GM11168 (cell line): ENCODE data around the gene CBS.
"Not testable (repeated sequence)": the region's sequence is repeated elsewhere in the genome, so short reads cannot be mapped to it uniquely, and the experiment has no call there.

Source experiments
- in situ Hi-C: fragments of 300-500 bp; cut with MboI; formaldehyde crosslinking; loops from one replicate; pipeline ENCODE4 v1.12.0; 2022; ENCODE audit warnings: low sequenced_read_pairs; ENCODE audit not compliant: unreplicated experiment

The CBS gene

GRCh38 chr21:43072742-43073141 lies 2.9 kb downstream of the CBS start:
- in situ Hi-C loops, result not testable (repeated sequence)

DNA sequence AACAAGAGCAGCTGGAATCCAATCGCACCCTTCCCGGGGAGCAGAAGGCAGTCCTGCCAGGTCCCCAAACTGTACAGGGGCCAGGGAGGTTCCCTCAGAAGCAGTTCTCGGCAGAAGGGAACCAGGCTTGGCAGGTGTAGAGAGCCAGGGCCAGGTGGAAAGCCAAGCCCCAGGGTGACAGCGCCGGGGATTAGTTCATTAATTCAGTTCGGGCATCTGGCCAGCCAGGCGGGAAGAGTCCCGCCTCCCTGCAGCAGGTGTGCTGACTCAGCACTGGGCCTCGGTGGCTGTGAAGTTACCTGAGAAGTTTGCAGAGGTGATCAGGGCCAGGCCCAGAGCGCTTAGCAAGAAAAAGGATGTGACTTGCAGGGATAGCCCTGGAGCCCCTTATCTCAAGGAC lies 6.0 kb downstream of the CBS start:
- in situ Hi-C loops, result not testable (repeated sequence)

DNA sequence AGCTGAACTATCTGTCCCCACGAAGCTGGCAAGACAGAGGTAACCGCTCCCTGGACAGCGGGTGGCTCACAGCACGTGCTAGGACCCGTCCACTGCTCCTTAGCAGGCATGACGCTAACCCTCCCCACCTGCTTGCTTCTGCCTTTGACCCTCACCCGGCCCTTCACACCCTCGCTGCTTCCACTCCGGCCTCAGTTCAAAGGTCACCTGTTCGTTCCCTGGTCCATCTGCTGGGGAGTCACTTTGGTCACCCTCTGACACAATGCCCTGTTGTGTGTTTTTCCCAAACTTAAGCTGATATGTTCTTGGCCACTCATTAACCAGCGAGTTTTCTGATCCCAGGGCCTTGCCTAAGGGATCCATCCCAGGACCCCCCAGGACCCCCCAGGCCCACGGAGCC lies 7.6 kb downstream of the CBS start:
- in situ Hi-C loops, result not testable (repeated sequence)

DNA sequence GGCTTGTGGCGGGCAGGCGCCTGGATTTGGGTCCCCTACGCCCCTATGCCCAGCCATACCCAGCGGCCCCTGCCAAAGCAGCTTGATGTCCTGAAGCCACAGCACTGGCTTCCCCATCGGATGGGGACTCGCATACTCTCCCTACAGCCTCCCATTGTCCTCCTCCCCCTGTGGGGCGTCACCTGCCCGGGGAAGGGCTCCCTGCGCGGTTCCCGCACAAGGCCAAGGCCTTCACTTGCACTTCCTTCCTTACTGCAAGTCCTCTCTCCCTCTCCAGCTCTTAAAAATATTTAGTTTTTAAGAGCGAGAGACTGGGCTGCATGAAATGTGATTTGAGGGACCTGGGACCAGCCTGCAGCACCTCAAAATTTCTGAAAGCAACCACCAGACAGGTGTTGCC lies 8.9 kb downstream of the CBS start:
- in situ Hi-C loops, result not testable (repeated sequence)

- in situ Hi-C loops, result not testable (repeated sequence)
Measured at GRCh38 chr21:43065991-43066390, 9.6 kb downstream of the CBS start.

GRCh38 chr21:43064265-43064917 lies 11.2 kb downstream of the CBS start:
- in situ Hi-C loops, result not testable (repeated sequence)

GRCh38 chr21:43062955-43063664 lies 12.5 kb downstream of the CBS start:
- in situ Hi-C loops, result not testable (repeated sequence)

DNA sequence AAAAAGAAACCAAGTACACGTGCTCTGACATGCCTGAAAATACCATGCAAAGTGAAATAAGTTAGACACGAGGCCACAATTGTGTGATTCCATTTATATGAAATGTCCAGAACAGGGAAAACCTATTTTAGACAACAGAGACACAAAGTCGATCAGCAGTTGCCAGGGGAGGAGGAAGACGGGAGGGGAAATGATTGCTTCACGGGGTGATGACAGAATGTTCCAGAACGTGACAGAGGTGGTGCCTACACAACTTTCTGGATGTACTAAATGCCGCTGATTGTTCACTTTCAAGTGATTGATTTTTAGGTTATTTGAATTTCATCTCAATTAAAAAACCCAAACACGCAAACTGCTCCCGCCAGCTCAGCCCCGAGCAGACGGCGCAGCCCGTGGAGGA lies 22.5 kb downstream of the CBS start:
- in situ Hi-C loops, result not testable (repeated sequence)

DNA sequence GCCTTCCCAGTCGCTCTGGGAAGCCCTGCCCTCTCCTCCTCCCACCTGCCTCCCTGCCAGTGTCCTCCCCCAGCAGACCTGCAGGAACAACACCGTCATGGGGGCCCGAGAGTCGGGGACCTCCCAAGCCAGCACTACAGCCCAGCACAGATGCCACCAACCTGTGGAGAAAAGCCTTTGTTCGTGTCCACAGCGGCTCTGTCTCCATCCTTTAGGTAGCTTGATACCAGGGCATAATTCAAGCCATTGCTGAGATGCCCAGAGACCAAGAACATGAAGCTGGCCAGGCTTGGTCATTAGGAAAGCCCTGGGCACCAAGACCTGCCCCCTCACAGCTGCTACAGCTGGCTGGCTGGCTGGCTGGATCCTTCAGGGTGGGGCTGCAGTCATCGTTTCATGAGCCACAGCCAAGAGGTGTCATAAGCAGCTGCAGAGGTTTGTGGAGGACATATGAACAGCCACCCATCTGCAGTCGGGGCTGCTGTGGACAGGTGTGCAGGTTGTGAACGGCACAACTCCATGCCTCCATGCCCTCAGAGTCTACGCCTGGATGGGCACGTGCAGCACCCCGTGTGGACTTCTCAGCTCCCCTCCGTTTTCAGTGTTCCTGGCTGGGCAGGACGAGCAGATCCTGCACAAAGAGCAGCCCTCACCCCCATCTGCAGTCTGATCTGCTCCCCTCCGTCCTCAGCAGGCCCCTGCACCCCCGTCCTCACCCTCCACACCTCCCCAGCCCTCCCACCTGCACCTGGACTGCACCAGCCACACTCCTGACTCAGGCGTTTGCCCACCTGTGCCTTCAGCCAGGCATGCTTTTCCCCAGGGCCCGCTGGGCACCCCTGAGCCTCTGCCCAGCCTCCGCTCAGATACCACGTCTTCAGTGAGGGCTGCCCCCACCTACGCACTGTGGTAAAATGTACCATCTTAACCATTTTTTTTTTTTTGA lies 29.5 kb downstream of the CBS start:
- in situ Hi-C loops, result not testable (repeated sequence)

DNA sequence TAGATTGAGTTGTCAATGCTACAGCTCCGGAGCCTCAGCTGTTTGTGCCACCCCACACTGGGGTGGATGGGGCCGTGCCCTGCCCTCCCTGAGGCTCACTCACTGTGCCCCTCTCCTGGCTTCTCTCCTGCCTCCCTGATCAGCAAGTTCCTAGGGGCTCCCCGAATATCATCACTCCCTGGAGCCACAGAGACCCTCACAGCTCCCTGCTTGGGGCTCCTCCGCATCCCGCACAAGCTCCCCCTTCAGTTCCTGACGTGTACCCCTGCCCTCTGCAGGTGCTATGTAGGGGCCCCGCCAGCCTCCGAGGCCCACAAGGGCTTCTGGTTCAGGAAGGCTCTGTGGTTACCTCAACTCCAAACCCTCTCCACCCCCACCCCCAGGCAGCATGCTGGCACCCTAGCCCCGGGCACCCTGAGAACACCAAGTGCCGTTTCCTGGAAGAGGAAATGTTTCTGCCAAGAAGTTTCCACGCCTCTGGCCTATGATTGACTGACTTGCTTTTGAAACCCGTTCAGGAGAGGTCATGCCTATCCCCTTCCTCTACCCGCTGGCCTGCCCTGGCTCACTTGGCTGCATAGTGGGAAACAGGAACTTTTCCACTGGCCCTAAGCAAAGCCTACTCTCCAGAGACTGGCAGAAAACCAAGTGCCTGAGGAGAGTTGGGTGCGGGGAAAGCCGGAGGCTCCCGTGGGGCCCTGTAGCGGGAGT lies 30.3 kb downstream of the CBS start:
- in situ Hi-C loops, result not testable (repeated sequence)

- in situ Hi-C loops, result not testable (repeated sequence)
Measured at GRCh38 chr21:43044547-43044946, 31.1 kb downstream of the CBS start.

DNA sequence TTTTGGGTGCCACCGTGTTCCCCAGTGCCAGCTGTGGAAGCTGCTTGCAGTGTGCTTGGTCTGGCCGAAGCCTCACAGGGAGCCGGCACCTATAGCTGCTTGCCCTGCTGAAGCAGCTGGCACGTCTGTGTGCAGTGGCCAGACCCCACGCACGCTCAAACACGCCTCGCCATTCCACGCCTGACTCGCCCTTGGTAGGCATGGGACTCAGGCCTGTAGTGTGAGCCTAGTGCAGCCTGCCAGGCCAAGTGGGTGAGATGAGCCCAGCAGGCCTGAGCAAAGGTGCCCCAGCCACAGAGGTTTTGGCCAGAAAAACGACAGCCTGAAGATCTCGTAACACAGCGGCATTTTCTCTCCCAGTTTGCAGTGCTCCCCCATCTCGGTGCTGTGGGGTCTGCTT lies 32.3 kb downstream of the CBS start:
- in situ Hi-C loops, result not testable (repeated sequence)

- in situ Hi-C loops, result not testable (repeated sequence)
Measured at GRCh38 chr21:43042169-43042568, 33.5 kb downstream of the CBS start.

- in situ Hi-C loops, result not testable (repeated sequence)
Measured at GRCh38 chr21:43038659-43039044, 37.0 kb downstream of the CBS start.

- in situ Hi-C loops, result not testable (repeated sequence)
Measured at GRCh38 chr21:43037918-43038658, 37.5 kb downstream of the CBS start.

- in situ Hi-C loops, result not testable (repeated sequence)
Measured at GRCh38 chr21:43036889-43037288, 38.7 kb downstream of the CBS start.

GRCh38 chr21:43034826-43035225 lies 40.8 kb downstream of the CBS start:
- in situ Hi-C loops, result no loop called here

DNA sequence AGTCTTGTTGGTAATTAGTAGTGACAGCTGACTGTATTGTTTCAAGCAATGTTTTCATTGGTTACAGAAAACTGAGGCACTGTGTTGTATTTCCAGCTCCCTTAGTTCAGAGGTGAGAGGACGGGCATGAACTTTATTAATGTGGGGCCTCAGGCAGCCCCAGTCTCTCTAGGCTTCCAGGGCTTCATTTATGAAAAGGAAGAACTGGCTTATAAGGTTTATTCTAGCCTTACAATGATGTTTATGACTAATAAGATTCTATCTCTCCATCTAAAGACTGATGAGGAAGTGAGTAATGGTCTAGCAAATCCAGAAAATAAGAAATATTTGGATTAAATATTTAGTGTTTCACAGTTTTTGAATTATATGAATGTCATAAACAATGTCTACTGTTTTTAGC lies 41.5 kb downstream of the CBS start:
- in situ Hi-C loops, result no loop called here

GRCh38 chr21:43031121-43031619 lies 44.5 kb downstream of the CBS start:
- in situ Hi-C loops, result no loop called here
